GM11168 (cell line): Measurements from ENCODE around the gene AASDHPPT.

Source experiments
- in situ Hi-C: fragments of 300-500 bp; cut with MboI; formaldehyde crosslinking; loops from one replicate; pipeline ENCODE4 v1.12.0; 2022; ENCODE audit warnings: low sequenced_read_pairs; ENCODE audit not compliant: unreplicated experiment

Gene AASDHPPT

DNA sequence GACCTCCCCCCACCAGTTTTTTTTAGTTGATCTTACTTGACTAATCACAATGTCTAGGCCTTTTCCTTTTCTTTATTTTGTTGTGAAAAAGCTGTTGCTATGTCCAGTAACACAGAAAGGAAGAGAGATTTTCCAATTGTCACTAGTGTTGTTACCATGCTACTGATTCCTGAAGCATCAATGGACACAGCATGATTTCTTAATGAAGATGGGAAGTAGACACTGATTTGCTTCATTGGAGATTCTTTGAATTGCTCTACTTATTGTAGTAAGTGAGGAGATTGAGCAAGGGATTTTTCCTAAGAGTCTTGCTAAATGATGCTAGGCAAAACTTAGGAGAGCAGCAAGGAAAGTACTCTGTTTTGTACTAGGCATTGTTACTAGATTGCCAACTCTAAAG is 4.6 kb downstream of the AASDHPPT start:
- in situ Hi-C loops: no loop called here

DNA sequence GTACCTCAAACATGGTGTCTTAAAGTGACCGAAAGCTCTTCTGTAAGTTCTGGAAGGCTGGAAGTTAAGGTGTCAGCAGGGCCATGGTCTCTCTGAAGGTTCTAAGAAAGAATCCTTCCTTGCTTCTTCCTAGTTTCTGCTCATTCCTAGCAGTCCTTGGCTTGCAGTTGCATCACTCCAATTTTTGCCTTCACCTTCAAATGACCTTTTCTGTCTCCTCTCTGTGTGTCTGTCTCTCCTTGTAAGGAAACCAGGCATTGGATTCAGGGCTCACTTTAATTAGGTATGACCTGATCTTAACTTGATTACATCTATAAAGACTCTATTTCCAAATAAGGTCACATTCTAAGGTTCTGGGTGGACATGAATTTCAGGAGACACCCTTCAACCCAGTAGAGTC is 8.7 kb downstream of the AASDHPPT start:
- in situ Hi-C loops: no loop called here

DNA sequence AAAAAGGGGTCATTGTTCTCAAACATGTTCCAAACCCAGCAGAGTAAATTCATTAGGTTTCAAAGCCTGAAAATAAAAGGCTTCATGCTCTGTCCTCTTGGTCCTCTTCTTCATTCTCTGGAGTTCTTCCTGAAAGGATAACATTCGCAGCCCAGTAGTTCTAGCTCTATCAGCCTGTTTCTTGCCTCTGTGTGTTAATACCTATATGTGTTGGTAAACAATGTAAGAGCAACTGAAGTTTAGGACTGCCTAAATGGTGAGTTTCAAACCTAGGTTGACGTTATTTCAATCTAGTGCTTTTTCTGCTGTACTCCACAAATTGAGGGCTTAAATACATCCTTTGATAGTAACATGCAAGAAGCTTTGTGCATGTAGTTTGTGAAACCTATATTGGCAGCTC is 9.4 kb downstream of the AASDHPPT start:
- in situ Hi-C loops: no loop called here

DNA sequence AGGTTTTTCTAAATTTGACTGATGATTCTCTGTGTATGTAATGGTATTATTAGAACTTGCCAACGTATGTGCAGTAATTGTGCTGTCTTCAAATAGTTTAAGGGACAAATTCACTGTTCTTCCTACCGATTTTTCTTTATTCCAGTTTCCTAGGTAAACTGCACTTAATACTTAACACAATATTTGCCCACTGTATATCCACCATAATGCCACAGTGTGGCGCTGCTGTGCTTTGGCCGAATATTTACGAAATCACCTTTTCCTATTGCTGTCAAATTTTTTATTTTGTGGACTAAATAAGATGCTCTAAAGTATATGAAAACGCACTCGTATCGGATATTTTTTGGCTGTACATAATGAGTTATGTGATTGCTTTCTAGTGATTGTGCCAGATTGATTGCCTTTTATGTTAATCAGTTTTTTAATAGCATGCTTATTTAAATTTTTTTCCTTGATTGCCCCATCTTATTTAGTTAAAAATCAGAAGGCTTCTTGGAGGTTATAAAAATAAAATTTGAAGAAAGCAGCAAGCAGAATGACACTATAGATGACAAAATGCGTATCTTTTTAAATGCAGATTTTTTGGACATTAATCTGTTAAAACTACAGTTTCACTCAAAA is 10.5 kb downstream of the AASDHPPT start:
- in situ Hi-C loops: no loop called here

DNA sequence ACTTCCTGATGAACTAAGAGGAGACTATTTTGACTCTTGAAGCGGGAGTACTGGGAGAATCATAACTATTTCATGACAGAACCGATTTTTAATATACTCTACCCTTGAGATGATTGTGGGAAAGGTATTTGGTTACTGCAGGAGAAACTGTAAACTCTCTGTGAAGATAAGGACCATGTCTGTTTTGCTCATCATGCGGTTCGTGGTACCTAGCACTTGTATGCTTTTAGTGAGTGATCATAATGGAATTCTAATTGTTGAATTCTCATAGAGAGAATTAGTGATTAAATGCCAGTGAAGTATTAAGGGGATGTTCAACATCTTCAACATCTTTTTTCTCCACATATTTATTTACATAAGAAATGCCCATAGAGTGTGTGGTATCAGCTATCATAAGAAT is 11.4 kb downstream of the AASDHPPT start:
- in situ Hi-C loops: no loop called here

DNA sequence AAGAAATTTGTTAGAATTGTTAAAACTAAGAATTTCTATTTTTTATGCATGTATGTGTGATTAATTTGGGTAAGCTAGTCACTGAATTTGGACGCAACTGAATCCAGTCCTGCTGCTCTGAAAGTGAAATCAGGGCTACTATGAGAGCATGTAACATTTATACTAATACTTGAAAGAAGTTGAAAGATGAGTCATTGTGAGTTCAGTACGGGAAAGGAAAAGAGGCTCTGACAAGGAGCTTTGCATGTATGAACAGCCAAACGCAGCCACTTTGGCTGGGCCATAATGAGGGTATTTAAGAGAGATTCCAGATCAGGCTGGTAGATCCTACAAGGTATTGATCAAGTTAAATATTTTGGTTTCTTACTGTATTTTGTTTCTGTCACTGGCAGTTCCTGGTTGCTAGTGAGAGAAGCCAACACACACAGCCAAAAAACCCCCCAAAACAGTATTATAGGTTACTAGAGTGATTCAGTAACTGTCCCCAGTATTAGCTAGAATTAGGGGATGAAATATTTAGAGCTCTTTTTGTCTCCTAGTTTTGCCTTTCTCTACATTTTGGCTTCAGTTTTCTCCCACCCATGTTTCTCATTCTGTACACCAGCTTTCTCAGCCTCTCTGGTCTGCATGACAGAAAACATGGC is 14.1 kb downstream of the AASDHPPT start:
- in situ Hi-C loops: no loop called here

DNA sequence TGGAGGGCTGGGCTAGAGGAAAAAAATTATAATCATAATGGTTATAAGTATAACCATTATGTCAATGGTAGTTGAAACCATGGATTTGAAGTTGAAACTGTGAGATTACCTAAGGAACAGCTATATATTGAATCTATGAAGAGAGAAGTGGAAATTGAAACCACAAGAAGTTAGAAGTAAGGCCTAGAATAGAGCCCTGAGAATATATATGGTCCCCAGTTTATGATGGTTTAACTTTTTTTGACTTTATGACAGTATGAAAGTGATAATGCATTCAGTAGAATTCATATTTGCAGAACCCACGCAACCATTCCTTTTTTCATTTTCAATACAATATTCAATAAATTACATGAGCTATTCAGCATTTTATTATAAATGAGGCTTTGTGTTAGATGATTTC is 15.0 kb downstream of the AASDHPPT start:
- in situ Hi-C loops: no loop called here

DNA sequence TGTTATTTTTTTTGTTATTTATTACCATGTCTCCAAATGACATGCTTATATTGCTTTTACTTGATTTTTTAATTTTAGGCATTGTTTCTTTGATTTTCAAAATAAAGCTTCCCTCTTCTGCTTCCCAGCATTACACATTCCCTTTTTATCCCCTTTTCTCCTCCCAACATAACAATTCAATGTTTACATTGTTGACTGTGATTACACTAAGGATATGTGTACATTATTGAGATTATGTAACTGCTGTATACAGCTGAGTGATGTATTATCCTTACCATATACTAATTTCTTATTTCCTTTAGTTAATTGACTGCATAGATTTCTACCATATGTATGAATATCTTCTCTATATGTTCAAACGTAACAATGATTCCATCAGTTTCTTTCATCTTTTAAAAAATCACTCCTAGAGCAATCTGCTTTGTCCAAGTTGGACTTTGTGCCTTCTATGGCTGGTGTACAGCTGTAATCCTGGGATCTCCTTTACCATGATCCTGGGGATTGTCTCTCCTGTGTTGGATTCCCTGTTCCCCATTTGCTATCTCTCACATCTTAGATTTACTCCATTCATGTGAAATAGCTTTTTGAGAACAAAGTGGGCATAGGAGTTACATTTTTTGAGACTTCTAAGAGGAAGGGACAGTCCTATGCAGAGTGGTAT is 21.6 kb downstream of the AASDHPPT start:
- in situ Hi-C loops: no loop called here

DNA sequence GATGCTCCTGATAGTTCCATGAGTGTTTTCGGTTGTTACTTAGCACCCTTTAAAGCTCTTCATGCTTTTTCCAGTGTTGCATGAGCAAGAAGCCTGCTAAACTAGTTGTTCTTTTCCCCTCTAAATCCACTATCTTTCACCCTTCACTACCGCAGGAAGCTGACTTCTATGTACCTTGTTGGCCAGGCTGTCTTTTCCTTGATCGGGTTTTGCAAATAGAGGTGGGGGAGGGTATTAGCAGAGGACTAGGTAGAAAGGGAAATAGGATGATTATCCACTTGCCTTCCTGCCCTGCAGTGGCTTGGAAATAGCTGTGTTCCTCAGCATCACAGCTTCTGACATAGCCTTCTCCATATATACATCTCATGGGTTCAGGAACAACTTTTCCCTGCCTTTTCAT is 23.9 kb downstream of the AASDHPPT start:
- in situ Hi-C loops: no loop called here

DNA sequence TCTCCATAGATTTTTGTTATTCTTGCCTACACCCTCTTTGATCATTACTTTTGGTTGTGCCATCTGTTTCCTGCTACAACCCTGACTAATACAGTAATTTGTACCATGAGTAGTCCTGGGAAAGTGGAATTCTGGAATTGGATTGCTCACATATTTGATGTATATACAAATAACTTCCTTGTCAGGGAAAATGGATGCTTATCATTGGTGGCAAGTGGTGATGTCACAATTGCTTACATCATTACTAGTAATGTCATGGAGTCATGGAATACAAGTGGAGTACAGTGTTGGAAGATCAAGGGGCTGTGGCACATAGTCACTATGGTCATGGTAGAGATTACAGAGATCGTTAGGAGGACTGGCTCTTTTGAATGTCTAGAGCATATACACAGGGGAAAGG is 24.4 kb downstream of the AASDHPPT start:
- in situ Hi-C loops: no loop called here

DNA sequence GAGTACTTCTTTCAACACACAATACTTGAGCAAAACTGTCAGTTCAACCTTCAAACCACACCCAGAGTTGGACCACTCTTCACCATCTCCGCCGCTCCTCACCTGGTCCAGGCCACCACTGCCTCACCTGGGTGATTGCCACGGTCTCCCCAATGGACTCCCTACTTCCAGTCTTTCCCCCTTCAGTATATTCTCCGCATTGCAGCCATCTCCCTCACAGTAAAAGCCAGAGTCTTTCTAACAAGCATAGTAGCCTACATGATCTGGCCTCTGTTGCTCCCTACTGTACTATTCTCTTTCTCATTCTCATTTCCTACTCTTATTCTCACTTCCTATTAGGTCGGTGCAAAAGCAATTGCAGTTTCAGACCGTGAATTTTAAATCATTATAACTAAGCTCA is 28.5 kb downstream of the AASDHPPT start:
- in situ Hi-C loops: no loop called here

DNA sequence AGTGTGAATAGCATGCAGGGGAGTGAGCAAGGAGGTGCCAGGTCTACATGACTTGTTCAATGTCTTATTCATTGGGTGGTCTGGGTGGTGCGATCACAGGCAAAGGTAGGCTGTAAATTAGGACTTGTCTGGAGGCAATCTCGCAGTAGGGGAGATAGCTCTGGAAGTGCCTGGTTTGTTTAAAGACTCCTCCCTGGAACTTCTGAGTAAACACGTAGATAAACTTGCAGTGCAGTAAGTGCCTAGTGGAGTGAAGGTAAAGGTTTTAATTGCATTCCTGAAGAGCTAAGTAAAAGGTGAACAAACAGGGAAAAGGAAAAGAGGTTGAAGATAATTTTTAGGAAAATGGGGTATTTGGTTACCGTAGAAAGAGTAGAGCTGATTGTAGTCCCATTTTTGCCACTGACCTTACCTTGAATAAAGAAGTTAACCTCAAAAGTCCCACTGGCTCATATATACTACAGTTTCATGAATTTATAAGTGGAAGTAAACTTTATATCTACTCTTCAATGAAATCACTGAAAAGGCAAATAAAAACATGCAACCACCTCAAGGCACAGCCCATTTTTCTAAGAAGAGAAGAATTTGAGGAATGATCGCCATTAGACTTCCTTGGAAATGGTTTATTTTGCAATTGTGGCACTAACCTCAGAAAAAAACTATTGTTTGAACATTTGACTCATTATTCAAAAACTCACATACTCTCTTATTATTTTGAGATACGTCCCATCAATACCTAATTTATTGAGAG is 44.3 kb downstream of the AASDHPPT start:
- in situ Hi-C loops: no loop called here

DNA sequence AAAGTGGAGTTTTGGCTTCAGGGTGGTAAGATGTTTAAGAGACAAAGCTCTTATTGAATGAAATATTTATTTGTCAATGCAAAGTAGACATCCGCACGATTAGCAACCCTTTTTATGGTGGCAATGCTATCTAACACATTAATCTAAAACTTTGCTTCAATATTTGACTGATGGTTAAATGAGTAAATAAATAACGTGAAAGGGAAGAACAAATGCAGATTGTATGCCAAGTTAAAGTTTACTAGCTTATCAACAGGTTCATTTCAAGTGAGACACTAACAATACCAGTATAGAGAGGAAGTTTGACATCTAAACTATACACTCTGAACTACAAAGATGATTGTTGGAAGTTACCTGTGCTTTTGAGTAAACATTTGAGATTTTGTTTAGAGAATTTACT is 50.1 kb downstream of the AASDHPPT start:
- in situ Hi-C loops: no loop called here

DNA sequence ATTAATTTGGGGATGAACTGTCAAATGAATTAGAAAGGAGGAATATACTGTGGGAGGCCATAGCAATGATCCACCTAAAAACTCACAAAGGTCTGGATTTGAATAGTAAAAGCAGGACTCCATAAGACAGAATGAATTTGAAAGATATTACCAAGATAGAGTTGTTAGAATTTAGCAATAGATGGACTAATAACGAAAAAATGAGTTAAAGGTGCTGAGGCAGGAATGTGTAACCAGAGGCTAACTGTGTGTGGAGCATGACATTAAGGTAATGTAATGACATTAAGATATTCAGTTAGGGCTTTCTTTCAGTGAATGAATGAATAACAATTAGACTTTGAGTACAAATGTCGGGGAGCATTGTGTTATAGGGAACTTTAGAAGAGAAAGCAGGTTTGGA is 51.3 kb downstream of the AASDHPPT start:
- in situ Hi-C loops: no loop called here

DNA sequence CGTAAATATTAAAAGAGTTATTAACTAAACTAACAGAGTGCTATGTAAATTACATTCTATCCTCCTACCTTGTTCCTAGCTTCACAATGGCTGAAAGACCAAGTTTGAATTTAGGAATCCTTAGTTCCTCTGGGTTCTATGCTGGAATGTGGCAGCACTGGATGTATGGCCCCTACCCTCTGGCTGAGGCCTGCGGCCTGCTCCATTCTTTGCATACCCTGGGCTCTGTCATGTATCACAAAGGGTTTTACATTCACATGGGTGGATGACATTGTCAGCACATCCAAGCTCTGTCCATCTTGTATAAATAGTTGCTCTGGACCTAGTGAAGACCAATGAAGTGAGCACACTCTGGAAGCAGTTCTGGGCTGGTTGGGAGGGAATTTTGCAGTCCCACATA is 54.5 kb downstream of the AASDHPPT start:
- in situ Hi-C loops: no loop called here

DNA sequence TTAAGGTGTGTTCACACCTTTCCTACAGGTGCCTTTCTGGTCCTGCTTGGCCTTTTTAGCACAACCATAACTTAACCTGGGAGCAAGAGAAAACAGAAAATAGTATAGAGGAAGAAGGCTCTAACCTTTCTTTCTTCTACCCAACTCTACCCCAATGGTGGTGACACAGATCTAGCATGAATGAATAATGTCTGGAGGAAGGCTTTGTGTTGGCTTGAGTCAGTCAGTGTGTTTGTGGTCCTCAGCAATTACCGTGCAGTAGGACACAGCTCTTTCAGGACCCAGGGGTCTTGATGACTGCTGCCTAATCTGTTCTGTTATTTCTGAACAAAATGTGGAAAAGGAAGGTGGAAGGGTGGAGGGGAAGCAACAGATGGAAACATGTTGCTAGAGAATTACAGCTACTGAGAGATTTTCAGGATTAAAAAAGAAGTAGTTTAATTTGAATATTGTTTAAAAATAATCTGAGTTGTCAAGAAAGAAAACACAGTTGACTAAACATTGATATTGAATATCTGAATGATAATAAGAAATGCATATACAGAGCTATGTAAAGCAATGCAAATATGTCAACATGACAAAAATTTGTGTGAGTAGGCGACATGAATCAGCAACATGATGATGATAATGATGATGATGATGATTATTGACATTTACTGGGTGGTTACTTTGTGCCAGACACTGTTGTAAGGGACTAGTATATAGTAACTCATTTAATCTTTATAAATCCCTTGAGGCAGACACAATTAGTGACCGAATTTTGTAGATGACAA is 55.3 kb downstream of the AASDHPPT start:
- in situ Hi-C loops: no loop called here

DNA sequence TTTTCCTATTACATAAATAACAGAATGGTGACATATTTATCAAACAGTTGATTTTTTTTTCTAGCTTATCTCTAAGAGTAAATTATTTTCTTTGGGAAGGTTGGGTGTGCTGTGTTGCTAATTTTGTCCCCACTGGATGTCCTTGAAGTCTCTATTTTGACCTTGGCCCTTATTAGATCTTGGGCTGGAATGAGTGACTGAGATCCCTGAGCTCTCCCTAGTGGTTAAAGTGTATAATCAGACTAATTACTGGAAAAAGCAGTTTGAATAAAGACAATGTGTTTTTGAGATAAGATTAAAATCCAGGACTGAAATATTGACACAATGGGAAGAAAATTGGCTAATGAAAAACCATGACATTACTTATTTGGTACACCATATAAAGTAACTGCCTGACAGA is 56.1 kb downstream of the AASDHPPT start:
- in situ Hi-C loops: no loop called here

DNA sequence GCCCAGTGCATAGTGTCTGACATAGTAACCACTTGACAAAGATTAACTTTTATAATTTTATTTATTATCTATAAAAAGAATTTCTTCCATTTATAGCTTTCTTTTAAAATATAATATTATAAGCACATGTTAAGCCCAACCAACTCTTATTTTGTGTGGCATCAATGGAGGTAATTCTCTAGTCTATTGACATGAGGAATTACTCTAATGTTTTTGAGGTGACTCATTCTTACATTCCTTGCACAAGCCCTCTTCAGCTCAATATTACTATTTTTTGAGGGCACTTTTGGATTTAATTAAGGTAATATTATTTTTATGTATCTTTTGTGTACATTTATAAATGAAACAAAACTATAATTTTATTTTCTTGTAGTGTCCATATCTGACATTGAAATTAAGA is 59.6 kb downstream of the AASDHPPT start:
- in situ Hi-C loops: no loop called here

DNA sequence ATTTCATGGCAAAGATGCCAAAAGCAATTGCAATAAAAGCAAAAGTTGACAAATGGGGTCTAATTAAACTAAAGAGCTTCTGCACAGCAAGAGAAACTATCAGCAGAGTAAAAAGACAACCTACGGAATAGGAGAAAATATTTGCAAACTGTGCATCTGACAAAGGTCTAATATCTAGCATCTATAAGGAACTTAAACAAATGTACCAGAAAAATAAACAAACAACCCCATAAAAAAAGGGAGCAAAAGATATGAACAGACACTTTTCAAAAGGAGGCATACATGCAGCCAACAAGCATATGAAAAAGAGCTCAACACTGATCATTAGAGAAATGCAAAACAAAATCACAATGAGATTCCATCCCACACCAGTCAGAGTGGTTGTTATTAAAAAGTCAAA is 60.3 kb downstream of the AASDHPPT start:
- in situ Hi-C loops: no loop called here
